ENCODE results near the gene WNT7A. TPM values are rescaled to one million over a fixed set of nuclear protein-coding genes. Genes with fewer than 3 reads are reported as not detected.

The WNT7A gene
- total RNA-seq, 1 donor from 2014 or later: 1.0 TPM

GRCh38 chr3:13826672-13827071 is 53.2 kb downstream of the WNT7A start:
- Mint-ChIP-seq H3K27ac (no peak overlapping the region), H3K9me3 (peaks cover 3% of the 10 kb centered on the region), H3K4me3 (no peak overlapping the region), H3K4me1 (peaks cover 2% of the 10 kb centered on the region), H3K36me3 (no peaks in the 10 kb centered on the region), H3K27me3 (ENCODE audit: low read depth) (peaks cover 13% of the 10 kb centered on the region)
- TF ChIP-seq, protein P1, sequence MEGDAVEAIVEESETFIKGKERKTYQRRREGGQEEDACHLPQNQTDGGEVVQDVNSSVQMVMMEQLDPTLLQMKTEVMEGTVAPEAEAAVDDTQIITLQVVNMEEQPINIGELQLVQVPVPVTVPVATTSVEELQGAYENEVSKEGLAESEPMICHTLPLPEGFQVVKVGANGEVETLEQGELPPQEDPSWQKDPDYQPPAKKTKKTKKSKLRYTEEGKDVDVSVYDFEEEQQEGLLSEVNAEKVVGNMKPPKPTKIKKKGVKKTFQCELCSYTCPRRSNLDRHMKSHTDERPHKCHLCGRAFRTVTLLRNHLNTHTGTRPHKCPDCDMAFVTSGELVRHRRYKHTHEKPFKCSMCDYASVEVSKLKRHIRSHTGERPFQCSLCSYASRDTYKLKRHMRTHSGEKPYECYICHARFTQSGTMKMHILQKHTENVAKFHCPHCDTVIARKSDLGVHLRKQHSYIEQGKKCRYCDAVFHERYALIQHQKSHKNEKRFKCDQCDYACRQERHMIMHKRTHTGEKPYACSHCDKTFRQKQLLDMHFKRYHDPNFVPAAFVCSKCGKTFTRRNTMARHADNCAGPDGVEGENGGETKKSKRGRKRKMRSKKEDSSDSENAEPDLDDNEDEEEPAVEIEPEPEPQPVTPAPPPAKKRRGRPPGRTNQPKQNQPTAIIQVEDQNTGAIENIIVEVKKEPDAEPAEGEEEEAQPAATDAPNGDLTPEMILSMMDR (IDR thresholded peaks at IDR 0.05; ENCODE audit: unreplicated experiment): no peak
- no peak for DNase-seq (ENCODE audit: low spot score in 2 of 2, unreplicated experiment in 2 of 2)

- no peak overlapping the region for H3K27ac Mint-ChIP-seq
- no peak overlapping the region for H3K4me3 Mint-ChIP-seq
- peaks cover 10% of the 10 kb centered on the region for H3K27me3 Mint-ChIP-seq (ENCODE audit: low read depth)
- TF ChIP-seq, protein P1 (IDR thresholded peaks at IDR 0.05; ENCODE audit: unreplicated experiment): no peak
- H3K9me3 Mint-ChIP-seq: peaks cover 3% of the 10 kb centered on the region
- DNase-seq (ENCODE audit: low spot score in 2 of 2, unreplicated experiment in 2 of 2): no peak
- no peaks in the 10 kb centered on the region for H3K36me3 Mint-ChIP-seq
- H3K4me1 Mint-ChIP-seq: peaks cover 2% of the 10 kb centered on the region
Measured at GRCh38 chr3:13825821-13826220, 54.0 kb downstream of the WNT7A start.

- Mint-ChIP-seq H3K27ac (no peak overlapping the region), H3K27me3 (ENCODE audit: low read depth) (peaks cover 6% of the 10 kb centered on the region), H3K4me3 (no peak overlapping the region), H3K36me3 (no peaks in the 10 kb centered on the region), H3K9me3 (peaks cover 3% of the 10 kb centered on the region), H3K4me1 (peaks cover 2% of the 10 kb centered on the region)
- TF ChIP-seq, protein P1 (IDR thresholded peaks at IDR 0.05; ENCODE audit: unreplicated experiment): no peak
- DNase-seq (ENCODE audit: low spot score in 2 of 2, unreplicated experiment in 2 of 2): no peak
Measured at GRCh38 chr3:13825311-13825579, 54.6 kb downstream of the WNT7A start.

DNA sequence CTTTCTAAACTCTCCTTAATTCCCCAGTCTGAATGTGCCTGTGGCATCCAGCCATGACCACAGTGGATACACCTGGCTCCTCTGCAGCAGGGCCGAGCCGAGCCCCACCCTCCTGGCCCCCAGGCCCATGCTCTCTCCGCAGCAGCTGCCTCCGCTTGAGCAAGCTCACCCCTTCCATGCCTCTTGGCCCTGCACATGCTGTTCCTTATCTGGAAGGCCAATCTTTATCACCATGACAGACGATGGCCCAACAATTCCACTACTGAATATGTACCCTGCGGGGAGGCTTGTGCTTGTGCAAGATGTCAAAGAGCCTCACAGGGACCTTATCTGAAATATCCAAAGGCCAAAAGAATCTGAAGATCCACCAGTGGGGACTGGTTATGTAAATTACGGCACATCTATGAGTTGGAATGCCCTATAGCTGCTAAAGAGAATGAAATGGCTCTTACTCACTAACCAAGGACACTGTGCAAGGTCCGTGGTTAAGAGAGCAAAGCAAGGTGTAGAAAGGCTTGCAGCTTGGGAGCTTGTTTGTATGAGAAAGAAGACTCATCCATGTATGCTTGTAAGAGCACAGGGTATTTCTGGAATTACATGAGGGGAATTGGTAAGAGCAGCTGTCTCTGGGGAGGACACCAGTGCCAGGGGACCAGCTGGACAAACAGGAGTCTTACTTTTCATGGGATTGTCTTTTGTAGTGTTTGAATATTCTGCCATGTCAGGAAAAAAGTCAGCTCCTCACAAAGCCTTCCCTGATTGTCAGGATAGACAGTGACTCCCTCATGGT is 55.2 kb downstream of the WNT7A start:
- TF ChIP-seq, protein P1 (IDR thresholded peaks at IDR 0.05; ENCODE audit: unreplicated experiment): no peak
- peaks cover 3% of the 10 kb centered on the region for H3K9me3 Mint-ChIP-seq
- H3K4me1 Mint-ChIP-seq: peaks cover 2% of the 10 kb centered on the region
- DNase-seq (ENCODE audit: low spot score in 2 of 2, unreplicated experiment in 2 of 2): no peak
- H3K27me3 Mint-ChIP-seq (ENCODE audit: low read depth): peaks cover 4% of the 10 kb centered on the region
- H3K27ac Mint-ChIP-seq: no peak overlapping the region
- no peaks in the 10 kb centered on the region for H3K36me3 Mint-ChIP-seq
- no peak overlapping the region for H3K4me3 Mint-ChIP-seq

- H3K27ac Mint-ChIP-seq: no peak overlapping the region
- no peak for DNase-seq (ENCODE audit: low spot score in 2 of 2, unreplicated experiment in 2 of 2)
Measured at GRCh38 chr3:13823692-13824091, 56.2 kb downstream of the WNT7A start.

More at GRCh38 chr3:13823692-13824091, 56.2 kb downstream of the WNT7A start:
- Mint-ChIP-seq H3K27me3 (ENCODE audit: low read depth) (peaks cover 4% of the 10 kb centered on the region), H3K4me3 (no peak overlapping the region), H3K36me3 (no peaks in the 10 kb centered on the region), H3K9me3 (peaks cover 3% of the 10 kb centered on the region), H3K4me1 (peaks cover 2% of the 10 kb centered on the region)
- TF ChIP-seq, protein P1 (IDR thresholded peaks at IDR 0.05; ENCODE audit: unreplicated experiment): no peak

Measured in mesothelial cell of epicardium (in vitro differentiated cells).